Gastroesophageal sphincter (tissue), 4 donors: ENCODE data around the gene TTC3. TPM values are rescaled to one million over a fixed set of nuclear protein-coding genes. Genes with fewer than 3 reads are reported as not detected.
"Not testable (repeated sequence)": the region's sequence is repeated elsewhere in the genome, so short reads cannot be mapped to it uniquely, and the experiment has no call there.

Source experiments
- ATAC-seq: fragments of 150-250 bp; one replicate; pipeline ENCODE4 v1.9.1; 2016; ENCODE audit warnings: mild to moderate bottlenecking, moderate library complexity
- H3K27ac ChIP-seq, 4 donors: fragments of 200-600 bp; sonication (generic) in 3 of 4; 1 replicate in 3 of 4; 2 replicates in 1 of 4; pipeline ENCODE4 v1.5.1; 2016 to 2019
- H3K27me3 ChIP-seq: fragments of 200-600 bp; sonication (generic); one replicate; pipeline ENCODE4 v1.5.1; 2019
- H3K36me3 ChIP-seq, 2 donors: fragments of 200-600 bp; sonication (generic); one replicate each; pipeline ENCODE4 v1.5.1; 2019; ENCODE audit warnings: control low read depth in 1 of 2
- H3K4me1 ChIP-seq, 3 donors: fragments of 200-600 bp; sonication (generic); 1 replicate in 2 of 3; 2 replicates in 1 of 3; pipeline ENCODE4 v1.5.1; 2016 to 2019; ENCODE audit warnings: control low read depth in 2 of 3
- H3K4me3 ChIP-seq, 2 donors: fragments of 200-600 bp; sonication (generic); one replicate each; pipeline ENCODE4 v1.5.1; 2019; ENCODE audit warnings: mild to moderate bottlenecking in 1 of 2, moderate library complexity in 1 of 2
- H3K9me3 ChIP-seq, 3 donors: fragments of 200-600 bp; sonication (generic); one replicate each; pipeline ENCODE4 v1.5.1; 2017 to 2019; ENCODE audit warnings: control low read depth in 2 of 3
- EP300 ChIP-seq: sonication (generic); formaldehyde crosslinking; IDR thresholded peaks from one replicate; pipeline ENCODE4 v1.6.1; 2017; ENCODE audit warnings: antibody characterized with exemption, mild to moderate bottlenecking
- POLR2A ChIP-seq, 2 donors: fragments of 450-650 bp; IDR thresholded peaks; one replicate each; pipeline ENCODE4 v1.6.1; 2017; ENCODE audit warnings: antibody characterized with exemption in 2 of 2, mild to moderate bottlenecking in 2 of 2, moderate library complexity in 1 of 2
- POLR2AphosphoS5 ChIP-seq: sonication (generic); formaldehyde crosslinking; IDR thresholded peaks from one replicate; pipeline ENCODE4 v1.6.1; 2017; ENCODE audit warnings: antibody characterized with exemption
- WGBS, 2 donors: methylation state at CpG; one replicate each; pipeline ENCODE4 v1.1.5; 2018; ENCODE audit warnings: low coverage in 1 of 2; 5-methylcytosine and 5-hydroxymethylcytosine counted together
- total RNA-seq, 4 donors: library from RNA; depleted of rRNA; stranded (reverse); fragments of >200 nt; gene quantifications; one replicate each; pipeline ENCODE4 v1.1.0, GENCODE V29; 2016
- TF ChIP-seq, protein P1 (sequence below), 4 experiments: fragments of 200-600 bp in 2 of 4; fragments of 450-650 bp in 2 of 4; sonication (generic) in 1 of 4; IDR thresholded peaks; one replicate each; pipeline ENCODE4 v1.5.1; 2017 to 2019; ENCODE audit warnings: antibody characterized with exemption in 4 of 4, mild to moderate bottlenecking in 2 of 4, moderate library complexity in 2 of 4

TTC3 gene
- total RNA-seq, 4 donors from 2014 or later: 85.1 to 157 (median 127) TPM

DNA sequence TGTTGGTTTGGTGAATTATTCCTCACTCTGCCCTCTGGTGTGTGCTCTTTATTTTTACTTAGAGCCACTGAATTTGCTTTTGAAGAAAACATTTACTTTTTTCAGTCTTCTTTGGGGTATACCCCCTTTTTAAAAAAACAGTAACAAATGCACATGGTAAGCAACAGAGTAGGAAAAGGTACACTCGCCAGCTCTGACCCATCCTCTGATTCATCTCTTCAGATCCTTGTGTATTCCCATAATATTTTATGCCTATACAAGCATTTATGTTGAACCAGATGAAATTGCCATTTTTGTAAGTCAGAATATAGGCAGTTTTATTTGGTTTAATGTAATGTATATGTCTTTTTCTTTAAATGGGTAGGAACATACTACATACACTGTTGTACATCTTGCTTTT is 28.3 kb downstream of the TTC3 start:
- peaks cover 0 to 37% of the 10 kb centered on the region in 2 donors for H3K36me3 ChIP-seq
- H3K4me3 ChIP-seq: no peak overlapping the region
- H3K9me3 ChIP-seq: no peaks in the 10 kb centered on the region
- H3K4me1 ChIP-seq: no peaks in the 10 kb centered on the region
- TF ChIP-seq, protein P1, sequence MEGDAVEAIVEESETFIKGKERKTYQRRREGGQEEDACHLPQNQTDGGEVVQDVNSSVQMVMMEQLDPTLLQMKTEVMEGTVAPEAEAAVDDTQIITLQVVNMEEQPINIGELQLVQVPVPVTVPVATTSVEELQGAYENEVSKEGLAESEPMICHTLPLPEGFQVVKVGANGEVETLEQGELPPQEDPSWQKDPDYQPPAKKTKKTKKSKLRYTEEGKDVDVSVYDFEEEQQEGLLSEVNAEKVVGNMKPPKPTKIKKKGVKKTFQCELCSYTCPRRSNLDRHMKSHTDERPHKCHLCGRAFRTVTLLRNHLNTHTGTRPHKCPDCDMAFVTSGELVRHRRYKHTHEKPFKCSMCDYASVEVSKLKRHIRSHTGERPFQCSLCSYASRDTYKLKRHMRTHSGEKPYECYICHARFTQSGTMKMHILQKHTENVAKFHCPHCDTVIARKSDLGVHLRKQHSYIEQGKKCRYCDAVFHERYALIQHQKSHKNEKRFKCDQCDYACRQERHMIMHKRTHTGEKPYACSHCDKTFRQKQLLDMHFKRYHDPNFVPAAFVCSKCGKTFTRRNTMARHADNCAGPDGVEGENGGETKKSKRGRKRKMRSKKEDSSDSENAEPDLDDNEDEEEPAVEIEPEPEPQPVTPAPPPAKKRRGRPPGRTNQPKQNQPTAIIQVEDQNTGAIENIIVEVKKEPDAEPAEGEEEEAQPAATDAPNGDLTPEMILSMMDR (IDR thresholded peaks at IDR 0.05): no peak
- TF ChIP-seq EP300 (no peak), POLR2A (IDR thresholded peaks at IDR 0.05) (no peak), POLR2AphosphoS5 (no peak)
- H3K27me3 ChIP-seq: no peaks in the 10 kb centered on the region
- WGBS, 2 donors: 56 to 87% methylated on average over 1 of the region's 1 CpG
- no peak for ATAC-seq
- H3K27ac ChIP-seq: no peak overlapping the region

DNA sequence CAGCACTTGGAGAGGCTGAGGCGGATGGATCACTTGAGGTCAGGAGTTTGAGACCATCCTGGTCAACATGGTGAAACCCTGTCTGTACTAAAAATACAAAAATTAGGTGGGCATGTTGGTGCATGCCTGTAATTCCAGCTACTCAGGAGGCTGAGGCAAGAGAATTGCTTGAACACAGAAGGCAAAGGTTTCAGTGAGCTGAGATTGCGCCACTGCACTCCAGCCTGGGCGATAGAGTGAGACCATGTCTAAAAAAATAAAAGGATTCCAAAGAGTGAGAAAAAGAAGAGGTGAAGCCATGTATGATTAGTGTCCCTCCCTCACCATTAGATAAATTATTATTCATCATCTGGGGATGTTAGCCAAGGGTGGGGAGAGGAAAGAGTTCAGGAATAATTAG is 29.7 kb downstream of the TTC3 start:
- H3K4me1 ChIP-seq, H3K4me3 ChIP-seq, H3K27ac ChIP-seq, H3K27me3 ChIP-seq, ATAC-seq, H3K9me3 ChIP-seq: not testable (repeated sequence)
- peaks cover 0 to 23% of the 10 kb centered on the region in 2 donors for H3K36me3 ChIP-seq
- 83 to 93% methylated on average over 3 of the region's 3 CpGs for WGBS, 2 donors

DNA sequence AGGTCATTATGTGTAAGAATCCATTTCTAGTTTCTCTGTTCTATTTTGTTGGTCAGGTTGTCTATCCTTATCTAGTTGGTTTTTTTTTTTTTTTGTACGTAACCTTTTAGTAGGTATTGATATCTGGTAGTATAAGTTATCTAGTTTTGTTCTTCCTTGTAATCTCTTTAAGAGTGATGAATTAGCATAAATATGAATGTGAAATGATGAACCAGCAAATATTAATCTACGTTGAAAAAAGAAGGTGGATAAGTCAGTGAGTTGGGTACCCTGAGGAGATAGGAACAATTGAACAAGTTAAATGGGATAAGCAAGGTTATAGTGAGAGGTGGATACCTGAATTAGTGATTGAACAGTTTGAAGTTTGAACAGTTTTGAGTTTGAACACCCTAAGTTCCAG is 33.9 kb downstream of the TTC3 start:
- no peak for TF ChIP-seq POLR2A (IDR thresholded peaks at IDR 0.05)
- TF ChIP-seq, protein P1 (IDR thresholded peaks at IDR 0.05): no peak
- no peak for TF ChIP-seq POLR2AphosphoS5
- TF ChIP-seq EP300: no peak
- Histone ChIP-seq H3K4me3 (no peak overlapping the region), H3K9me3 (peaks cover 0 to 7% (median 0%) of the 10 kb centered on the region in 3 donors), H3K4me1 (no peaks in the 10 kb centered on the region), H3K27ac (no peak overlapping the region), H3K36me3 (peaks cover 0 to 16% of the 10 kb centered on the region in 2 donors), H3K27me3 (no peaks in the 10 kb centered on the region)
- WGBS, 2 donors: 95% methylated on average over 2 of the region's 2 CpGs
- ATAC-seq: no peak

DNA sequence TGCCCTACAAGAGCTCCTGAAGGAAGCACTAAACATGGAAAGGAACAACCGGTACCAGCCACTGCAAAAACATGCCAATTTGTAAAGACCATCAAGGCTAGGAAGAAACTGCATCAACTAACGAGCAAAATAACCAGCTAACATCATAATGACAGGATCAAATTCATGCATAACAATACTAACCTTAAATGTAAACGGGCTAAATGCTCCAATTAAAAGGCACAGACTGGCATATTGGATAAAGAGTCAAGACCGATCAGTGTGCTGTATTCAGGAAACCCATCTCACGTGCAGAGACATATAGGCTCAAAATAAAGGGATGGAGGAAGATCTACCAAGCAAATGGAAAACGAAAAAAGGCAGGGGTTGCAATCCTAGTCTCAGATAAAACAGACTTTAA is 38.0 kb downstream of the TTC3 start:
- H3K36me3 ChIP-seq: peaks cover 0 to 16% of the 10 kb centered on the region in 2 donors
- WGBS, 2 donors: 90 to 92% methylated on average over 4 to 6 of the region's 6 CpGs
- H3K27ac ChIP-seq, H3K9me3 ChIP-seq, ATAC-seq, H3K4me3 ChIP-seq, H3K4me1 ChIP-seq, H3K27me3 ChIP-seq: not testable (repeated sequence)

DNA sequence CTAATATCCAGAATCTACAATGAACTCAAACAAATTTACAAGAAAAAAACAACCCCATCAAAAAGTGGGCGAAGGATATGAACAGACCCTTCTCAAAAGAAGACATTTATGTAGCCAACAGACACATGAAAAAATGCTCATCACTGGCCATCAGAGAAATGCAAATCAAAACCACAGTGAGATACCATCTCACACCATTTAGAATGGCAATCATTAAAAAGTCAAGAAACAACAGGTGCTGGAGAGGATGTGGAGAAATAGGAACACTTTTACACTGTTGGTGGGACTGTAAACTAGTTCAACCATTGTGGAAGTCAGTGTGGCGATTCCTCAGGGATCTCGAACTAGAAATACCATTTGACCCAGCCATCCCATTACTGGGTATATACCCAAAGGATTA is 41.2 kb downstream of the TTC3 start:
- ATAC-seq, H3K9me3 ChIP-seq, H3K27ac ChIP-seq, H3K27me3 ChIP-seq, H3K4me1 ChIP-seq, H3K4me3 ChIP-seq, H3K36me3 ChIP-seq: not testable (repeated sequence)
- 100% methylated on average over 1 of the region's 3 CpGs for WGBS, 2 donors

DNA sequence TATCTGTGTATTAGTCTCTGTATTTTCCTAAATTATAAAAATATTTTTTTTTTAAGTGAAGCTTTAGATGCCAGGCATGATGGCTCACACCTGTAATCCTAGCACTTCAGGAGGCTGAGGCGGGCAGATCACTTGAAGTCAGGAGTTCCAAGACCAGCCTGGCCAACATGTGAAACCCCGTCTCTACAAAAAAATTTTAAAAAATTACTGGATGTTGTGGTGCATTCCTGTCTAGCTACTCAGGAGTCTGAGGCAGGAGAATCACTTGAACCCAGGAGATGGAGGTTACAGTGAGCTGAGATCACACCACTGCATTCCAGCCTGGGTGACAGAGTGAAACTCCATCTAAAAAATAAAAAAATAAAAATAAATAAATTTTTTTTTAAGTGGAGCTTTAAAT is 43.4 kb downstream of the TTC3 start:
- H3K27ac ChIP-seq, H3K4me1 ChIP-seq, ATAC-seq, H3K36me3 ChIP-seq, H3K9me3 ChIP-seq, H3K4me3 ChIP-seq, H3K27me3 ChIP-seq: not testable (repeated sequence)
- WGBS, 2 donors: 81 to 88% methylated on average over 2 of the region's 2 CpGs

DNA sequence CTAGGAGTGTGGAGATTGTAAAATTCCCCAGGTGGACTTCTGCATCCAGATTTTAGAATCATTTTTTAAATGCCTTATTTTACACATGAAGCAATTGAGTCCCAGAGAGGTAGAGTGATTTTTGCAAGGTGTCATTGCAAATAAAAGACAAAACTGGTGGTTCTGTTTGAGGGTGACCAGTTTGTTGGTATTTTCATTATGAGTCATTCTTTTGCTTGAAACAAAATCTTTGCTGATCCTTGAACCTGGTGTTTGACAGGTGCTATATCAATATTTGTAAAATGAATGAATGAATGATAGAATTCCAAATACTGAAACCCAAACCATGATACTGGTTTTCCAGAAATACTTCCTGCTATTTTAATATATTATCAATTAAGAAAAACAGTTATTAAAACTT is 44.1 kb downstream of the TTC3 start:
- no peaks in the 10 kb centered on the region for H3K27me3 ChIP-seq
- TF ChIP-seq POLR2A (IDR thresholded peaks at IDR 0.05): no peak
- no peak for TF ChIP-seq EP300
- TF ChIP-seq, protein P1 (IDR thresholded peaks at IDR 0.05): no peak
- no peak for TF ChIP-seq POLR2AphosphoS5
- no peak overlapping the region for H3K27ac ChIP-seq
- H3K4me3 ChIP-seq: no peak overlapping the region
- ATAC-seq: no peak
- no peaks in the 10 kb centered on the region for H3K9me3 ChIP-seq
- no peaks in the 10 kb centered on the region for H3K36me3 ChIP-seq
- H3K4me1 ChIP-seq: no peaks in the 10 kb centered on the region
